Karpas-422 (cell line): Measurements from ENCODE around the gene GLIS1. TPM values are rescaled to one million over a fixed set of nuclear protein-coding genes. Genes with fewer than 3 reads are reported as not detected.

Experiments
- DNase-seq: peaks from one replicate; pipeline ENCODE4 v3.0.0-alpha.2; 2015
- H2AFZ ChIP-seq: fragments of 200-600 bp; sonication (generic); 2 replicates; pipeline ENCODE4 v1.6.1; 2014; ENCODE audit warnings: antibody characterized with exemption, low read length, mixed read lengths
- H3K27ac ChIP-seq: fragments of 200-600 bp; sonication (generic); 2 replicates; pipeline ENCODE4 v1.5.1; 2014; ENCODE audit warnings: mild to moderate bottlenecking, low read length, moderate library complexity
- H3K27me3 ChIP-seq: fragments of 200-600 bp; sonication (generic); 2 replicates; pipeline ENCODE4 v1.6.1; 2014; ENCODE audit warnings: low read length, mixed read lengths
- H3K36me3 ChIP-seq: fragments of 200-600 bp; sonication (generic); 2 replicates; pipeline ENCODE4 v1.6.1; 2014; ENCODE audit warnings: low read length, mixed read lengths; ENCODE audit not compliant: insufficient read depth
- H3K4me1 ChIP-seq: fragments of 200-600 bp; sonication (generic); 2 replicates; pipeline ENCODE4 v1.6.1; 2014; ENCODE audit warnings: mild to moderate bottlenecking, low read length, mixed read lengths
- H3K4me2 ChIP-seq: fragments of 200-600 bp; sonication (generic); 2 replicates; pipeline ENCODE4 v1.6.1; 2014; ENCODE audit warnings: low read length, low read depth, mild to moderate bottlenecking; ENCODE audit not compliant: poor library complexity, severe bottlenecking
- H3K4me3 ChIP-seq: fragments of 200-600 bp; sonication (generic); 2 replicates; pipeline ENCODE4 v1.5.1; 2014; ENCODE audit warnings: mild to moderate bottlenecking, antibody characterized with exemption, low read length, mixed read lengths
- H3K79me2 ChIP-seq: fragments of 200-600 bp; sonication (generic); 2 replicates; pipeline ENCODE4 v1.6.1; 2014; ENCODE audit warnings: mild to moderate bottlenecking, low read length, mixed read lengths
- H3K9ac ChIP-seq: fragments of 200-600 bp; sonication (generic); 2 replicates; pipeline ENCODE4 v1.6.0; 2014; ENCODE audit warnings: low read length
- H3K9me2 ChIP-seq: fragments of 200-600 bp; sonication (generic), shearing (Covaris generic); replicated peaks from 2 replicates; pipeline ENCODE4 v1.6.0; 2014; ENCODE audit warnings: mild to moderate bottlenecking, low read length, moderate library complexity; ENCODE audit not compliant: insufficient read depth
- H3K9me3 ChIP-seq: fragments of 300-700, 200-600 bp; sonication (generic); 2 replicates; pipeline ENCODE4 v1.6.1; 2014; ENCODE audit warnings: low read length, mixed read lengths
- H4K20me1 ChIP-seq: fragments of 200-600 bp; sonication (generic); 2 replicates; pipeline ENCODE4 v1.6.1; 2014; ENCODE audit warnings: mild to moderate bottlenecking, antibody characterized with exemption, low read length, low read depth; ENCODE audit not compliant: insufficient read depth
- total RNA-seq: library from RNA; depleted of rRNA; stranded (reverse); fragments of >200 nt; shearing (Covaris generic); gene quantifications from 2 replicates; pipeline ENCODE4 v1.2.3, GENCODE V29; 2014; ENCODE audit warnings: low replicate concordance

Gene GLIS1
- total RNA-seq, 1 experiment from 2014 or later: not detected

DNA sequence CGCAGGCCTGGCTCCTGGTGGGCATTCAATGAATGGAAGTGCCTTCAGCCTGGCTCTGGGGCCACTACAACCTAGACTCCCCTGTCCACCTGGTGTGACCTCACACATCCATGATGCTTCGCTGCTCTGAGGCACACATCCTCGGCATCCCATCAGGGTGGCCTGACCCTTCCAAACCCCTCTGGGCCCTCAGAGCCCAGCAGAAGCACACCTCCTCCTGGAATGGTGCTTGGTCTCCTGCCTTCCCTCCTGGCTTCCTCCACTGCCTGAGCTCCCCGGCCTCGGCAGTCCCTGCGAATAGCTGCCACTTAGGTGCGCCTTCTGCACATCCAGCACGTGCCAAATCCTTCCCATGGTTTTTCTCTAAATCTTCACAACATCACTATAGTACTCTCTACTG is 133.8 kb downstream of the GLIS1 start:
- no peaks in the 10 kb centered on the region for H4K20me1 ChIP-seq
- no peak overlapping the region for H2AFZ ChIP-seq
- H3K27me3 ChIP-seq: no peaks in the 10 kb centered on the region
- H3K79me2 ChIP-seq: no peaks in the 10 kb centered on the region
- no peak for DNase-seq
- H3K4me3 ChIP-seq: no peak overlapping the region
- no peaks in the 10 kb centered on the region for H3K9me2 ChIP-seq
- no peaks in the 10 kb centered on the region for H3K4me1 ChIP-seq
- no peak overlapping the region for H3K27ac ChIP-seq
- H3K4me2 ChIP-seq: no peak overlapping the region
- H3K9me3 ChIP-seq: no peaks in the 10 kb centered on the region
- H3K9ac ChIP-seq: no peak overlapping the region
- no peaks in the 10 kb centered on the region for H3K36me3 ChIP-seq

DNA sequence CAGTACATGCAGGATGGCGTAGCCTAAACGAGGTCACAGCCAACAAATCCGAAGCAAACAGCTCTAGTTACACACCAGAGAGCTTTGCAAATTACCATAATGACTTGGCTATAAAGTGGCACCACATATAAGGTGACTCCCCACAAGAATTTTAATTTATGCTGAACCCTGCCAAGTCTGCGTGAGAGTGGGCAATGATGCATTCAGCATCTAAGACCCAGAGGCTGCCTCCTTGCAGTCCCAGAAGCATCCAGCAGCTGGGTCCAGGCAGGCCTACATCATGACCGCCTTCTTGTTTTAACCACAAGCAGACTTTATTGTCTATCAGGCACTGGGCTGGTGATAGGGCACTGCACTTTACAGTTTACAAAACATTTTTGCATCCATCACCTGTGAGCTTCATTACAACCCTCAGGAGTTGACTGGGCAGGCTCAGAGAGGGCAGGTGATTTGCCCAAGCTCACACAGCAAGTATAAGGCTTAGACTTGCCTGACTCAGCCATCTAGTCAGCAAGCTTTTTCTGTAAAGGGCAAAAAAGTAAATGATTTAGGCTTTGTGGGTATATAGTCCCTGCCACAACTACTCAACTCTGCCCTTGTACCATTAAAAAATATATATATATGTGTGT is 134.6 kb downstream of the GLIS1 start:
- no peak overlapping the region for H2AFZ ChIP-seq
- H3K4me1 ChIP-seq: no peaks in the 10 kb centered on the region
- no peaks in the 10 kb centered on the region for H3K27me3 ChIP-seq
- no peaks in the 10 kb centered on the region for H4K20me1 ChIP-seq
- DNase-seq: no peak
- H3K4me2 ChIP-seq: no peak overlapping the region
- no peaks in the 10 kb centered on the region for H3K79me2 ChIP-seq
- H3K9me3 ChIP-seq: no peaks in the 10 kb centered on the region
- H3K27ac ChIP-seq: no peak overlapping the region
- no peak overlapping the region for H3K4me3 ChIP-seq
- no peak overlapping the region for H3K9ac ChIP-seq
- no peaks in the 10 kb centered on the region for H3K9me2 ChIP-seq
- no peaks in the 10 kb centered on the region for H3K36me3 ChIP-seq

DNA sequence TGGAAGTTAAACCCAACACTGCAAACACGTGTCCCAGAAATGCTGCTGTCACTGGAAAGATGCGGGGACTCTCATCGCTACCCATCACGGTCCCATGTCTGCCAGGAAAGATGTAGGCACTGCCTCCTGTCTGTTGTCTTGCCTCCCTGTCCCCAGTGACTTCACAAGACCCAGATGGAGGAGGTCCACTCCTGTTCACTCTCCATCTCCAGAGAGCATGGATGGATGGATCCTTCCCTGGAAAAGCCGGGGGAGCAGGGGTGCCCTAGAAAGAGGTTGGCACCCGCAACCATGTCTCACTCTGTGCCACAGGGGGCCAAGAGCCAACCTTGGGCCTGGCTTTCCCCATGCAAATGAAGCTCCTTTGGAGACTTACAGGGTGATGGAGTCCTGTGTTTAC is 135.5 kb downstream of the GLIS1 start:
- H3K27ac ChIP-seq: no peak overlapping the region
- no peaks in the 10 kb centered on the region for H3K9me2 ChIP-seq
- H3K4me3 ChIP-seq: no peak overlapping the region
- no peak overlapping the region for H3K4me2 ChIP-seq
- DNase-seq: no peak
- no peaks in the 10 kb centered on the region for H3K4me1 ChIP-seq
- no peaks in the 10 kb centered on the region for H3K79me2 ChIP-seq
- no peaks in the 10 kb centered on the region for H3K36me3 ChIP-seq
- H3K9me3 ChIP-seq: no peaks in the 10 kb centered on the region
- no peaks in the 10 kb centered on the region for H4K20me1 ChIP-seq
- H3K27me3 ChIP-seq: no peaks in the 10 kb centered on the region
- H3K9ac ChIP-seq: no peak overlapping the region
- no peak overlapping the region for H2AFZ ChIP-seq

DNA sequence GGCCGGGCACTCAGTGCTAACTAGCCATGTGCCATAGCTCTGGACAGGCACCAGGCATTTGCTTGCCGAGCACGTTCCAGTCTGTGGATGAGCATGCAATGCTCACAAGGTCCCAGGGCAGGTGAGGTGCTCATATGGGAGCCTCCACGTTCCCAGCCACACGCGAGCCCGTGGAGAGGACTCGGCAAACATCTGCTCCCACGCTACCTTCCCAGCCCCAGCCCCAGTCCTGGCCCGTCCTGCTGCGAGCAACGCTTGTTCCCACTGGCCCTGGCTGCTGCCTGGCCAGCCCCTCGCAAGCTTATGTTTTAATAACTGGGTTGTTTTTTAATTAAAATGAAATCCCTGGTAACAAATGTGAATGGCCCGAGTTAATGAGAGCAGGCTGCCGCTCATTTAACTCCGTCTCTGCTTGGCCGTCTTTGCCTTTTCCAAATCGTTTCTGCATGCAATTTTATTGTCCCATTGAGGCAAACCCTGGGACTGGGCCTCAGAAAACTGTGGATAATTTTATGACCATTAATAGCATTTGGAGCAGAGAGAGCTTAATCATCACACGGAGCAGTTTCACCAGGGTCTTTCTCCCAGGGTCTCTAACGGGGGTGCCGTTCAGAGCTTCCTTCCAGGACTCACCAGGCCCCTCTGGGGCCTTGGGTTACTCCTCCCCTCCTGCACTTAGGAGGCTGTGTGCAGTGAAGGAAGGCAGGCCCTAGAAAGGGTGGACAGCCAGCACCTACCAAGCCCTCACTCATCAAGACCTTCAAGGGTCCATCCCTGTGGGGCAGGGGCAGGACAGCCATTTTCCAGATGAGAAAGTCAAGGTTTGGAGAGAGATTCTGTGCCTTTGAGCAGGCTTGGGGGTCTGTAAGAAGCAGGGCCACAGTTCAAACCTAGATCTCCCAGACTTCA is 136.8 kb downstream of the GLIS1 start:
- H3K79me2 ChIP-seq: no peaks in the 10 kb centered on the region
- H3K27me3 ChIP-seq: no peaks in the 10 kb centered on the region

DNA sequence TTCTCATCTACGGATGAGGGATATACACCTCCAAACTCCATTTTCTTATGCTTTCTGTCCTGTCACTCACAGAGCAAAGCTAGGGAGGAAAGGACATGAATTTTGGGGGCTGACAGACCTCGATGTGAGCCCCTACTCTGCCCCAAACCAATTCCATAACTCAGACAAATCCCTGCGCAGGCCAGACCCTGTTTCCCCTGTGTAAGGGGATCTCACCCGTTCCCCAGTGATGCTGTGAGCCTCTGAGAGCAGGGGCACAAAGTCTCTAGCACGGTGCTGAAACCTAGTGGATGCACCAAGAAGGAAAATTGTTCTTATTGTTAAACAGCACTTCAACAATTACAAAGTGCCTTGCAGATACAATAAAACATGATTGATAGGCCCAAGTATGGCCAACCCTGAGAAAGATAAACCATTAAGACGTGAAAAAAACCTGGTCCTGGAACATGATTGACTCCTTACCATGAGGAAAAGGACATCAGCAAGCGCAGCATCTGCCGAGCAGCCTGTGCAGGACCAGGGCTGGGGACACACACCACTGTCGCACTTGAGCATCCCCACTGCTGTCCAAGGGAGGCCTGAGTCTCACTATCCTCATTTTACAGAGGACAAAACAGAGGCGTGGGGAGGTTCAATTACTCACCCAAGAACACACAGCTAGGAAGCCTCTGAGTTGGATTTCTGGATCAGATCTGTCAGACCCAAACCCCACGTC is 137.8 kb downstream of the GLIS1 start:
- no peak overlapping the region for H3K4me2 ChIP-seq
- no peaks in the 10 kb centered on the region for H4K20me1 ChIP-seq
- H3K27ac ChIP-seq: no peak overlapping the region
- no peak for DNase-seq
- no peak overlapping the region for H3K4me3 ChIP-seq
- no peaks in the 10 kb centered on the region for H3K79me2 ChIP-seq
- H3K27me3 ChIP-seq: no peaks in the 10 kb centered on the region
- H3K9ac ChIP-seq: no peak overlapping the region
- H3K9me3 ChIP-seq: no peaks in the 10 kb centered on the region
- no peaks in the 10 kb centered on the region for H3K36me3 ChIP-seq
- H3K9me2 ChIP-seq: no peaks in the 10 kb centered on the region
- H3K4me1 ChIP-seq: no peaks in the 10 kb centered on the region
- H2AFZ ChIP-seq: no peak overlapping the region

More for the DNA sequence above, 136.8 kb downstream of the GLIS1 start:
- Histone ChIP-seq H3K9ac (no peak overlapping the region), H3K27ac (no peak overlapping the region), H3K4me1 (no peaks in the 10 kb centered on the region), H3K4me2 (no peak overlapping the region), H3K36me3 (no peaks in the 10 kb centered on the region), H2AFZ (no peak overlapping the region), H3K4me3 (no peak overlapping the region), H3K9me2 (no peaks in the 10 kb centered on the region), H3K9me3 (no peaks in the 10 kb centered on the region), H4K20me1 (no peaks in the 10 kb centered on the region)
- no peak for DNase-seq

DNA sequence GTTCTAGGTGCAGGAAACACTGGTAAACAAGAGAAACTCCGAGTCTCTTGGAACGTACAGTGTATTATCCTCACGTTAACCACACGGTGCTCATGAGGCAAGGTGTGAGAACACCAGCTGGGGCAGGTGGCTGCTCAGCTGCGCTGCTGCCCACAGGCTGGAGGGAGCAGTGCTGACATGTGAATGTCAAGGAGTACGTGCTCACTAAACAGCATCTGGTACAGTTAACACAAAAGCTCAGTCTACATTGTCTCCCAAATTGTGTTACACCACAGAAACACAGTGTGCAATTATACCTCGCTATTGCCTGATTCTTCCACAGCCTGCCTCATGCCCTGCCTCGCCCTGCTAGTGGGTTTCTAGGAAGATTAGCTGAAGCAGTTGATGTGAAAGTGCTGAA is 138.4 kb downstream of the GLIS1 start:
- Histone ChIP-seq H3K4me3 (no peak overlapping the region), H3K36me3 (no peaks in the 10 kb centered on the region), H2AFZ (no peak overlapping the region), H3K27me3 (no peaks in the 10 kb centered on the region), H3K9ac (no peak overlapping the region), H4K20me1 (no peaks in the 10 kb centered on the region), H3K4me2 (no peak overlapping the region), H3K9me3 (no peaks in the 10 kb centered on the region), H3K27ac (no peak overlapping the region), H3K79me2 (no peaks in the 10 kb centered on the region), H3K4me1 (no peaks in the 10 kb centered on the region), H3K9me2 (no peaks in the 10 kb centered on the region)
- DNase-seq: no peak

DNA sequence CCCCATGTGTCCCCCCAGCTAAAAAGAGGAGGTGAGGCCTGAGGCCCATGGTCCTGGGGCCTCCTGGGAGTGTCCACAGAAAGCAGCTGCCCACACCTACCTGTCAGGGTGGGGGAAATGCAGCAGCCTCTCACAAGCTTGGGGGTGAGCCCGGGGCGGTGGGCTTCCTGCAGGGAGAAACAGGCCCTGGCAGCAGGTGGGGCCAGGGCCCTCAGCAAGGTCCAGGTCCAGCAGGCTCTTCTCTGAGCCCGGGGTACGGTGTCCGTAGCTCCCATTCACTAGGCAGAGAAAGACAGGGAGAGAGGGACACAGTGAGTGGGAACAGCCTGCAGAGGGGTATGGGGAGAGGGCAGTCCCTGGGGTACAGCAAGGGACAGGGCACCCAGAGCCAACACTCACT is 139.0 kb downstream of the GLIS1 start:
- Histone ChIP-seq H4K20me1 (no peaks in the 10 kb centered on the region), H3K9me3 (no peaks in the 10 kb centered on the region), H3K9me2 (no peaks in the 10 kb centered on the region), H3K36me3 (no peaks in the 10 kb centered on the region), H3K9ac (no peak overlapping the region), H3K27ac (no peak overlapping the region), H3K79me2 (no peaks in the 10 kb centered on the region), H3K4me2 (no peak overlapping the region), H2AFZ (no peak overlapping the region), H3K4me1 (no peaks in the 10 kb centered on the region), H3K27me3 (no peaks in the 10 kb centered on the region), H3K4me3 (no peak overlapping the region)
- DNase-seq: no peak

DNA sequence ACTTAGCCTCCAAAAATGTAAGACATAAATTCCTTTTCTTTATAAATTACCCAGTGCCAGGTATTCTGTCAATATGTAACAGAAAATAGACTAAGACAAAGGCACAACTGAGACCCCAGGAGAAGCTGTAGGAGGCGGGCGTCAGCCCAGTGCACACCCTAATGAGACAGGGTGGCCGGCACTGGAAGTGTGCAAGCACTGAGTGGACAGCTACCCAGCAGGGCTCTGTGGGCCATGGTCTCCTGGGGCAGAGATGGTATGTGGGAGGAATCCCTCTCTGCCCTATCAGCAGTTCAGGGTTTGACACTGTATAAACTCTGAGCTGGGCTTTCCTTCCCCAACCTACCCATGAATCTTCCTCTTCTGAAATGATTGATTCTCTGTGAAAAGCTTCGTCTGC is 139.5 kb downstream of the GLIS1 start:
- Histone ChIP-seq H3K9me2 (no peaks in the 10 kb centered on the region), H3K27ac (no peak overlapping the region), H3K4me3 (no peak overlapping the region), H2AFZ (no peak overlapping the region), H3K9ac (no peak overlapping the region), H4K20me1 (no peaks in the 10 kb centered on the region), H3K27me3 (no peaks in the 10 kb centered on the region), H3K9me3 (no peaks in the 10 kb centered on the region), H3K4me1 (no peaks in the 10 kb centered on the region), H3K4me2 (no peak overlapping the region), H3K79me2 (no peaks in the 10 kb centered on the region), H3K36me3 (no peaks in the 10 kb centered on the region)
- DNase-seq: no peak
